ENCODE results near the gene DGCR2. TPM values are rescaled to one million over a fixed set of nuclear protein-coding genes. Genes with fewer than 3 reads are reported as not detected.

Gene DGCR2
- total and polyA plus RNA-seq, 2 of the 8 experiments (the other 6 are each of a cell fraction or from before 2014, with no cell fraction given): 42.3 to 62.2 TPM

DNA sequence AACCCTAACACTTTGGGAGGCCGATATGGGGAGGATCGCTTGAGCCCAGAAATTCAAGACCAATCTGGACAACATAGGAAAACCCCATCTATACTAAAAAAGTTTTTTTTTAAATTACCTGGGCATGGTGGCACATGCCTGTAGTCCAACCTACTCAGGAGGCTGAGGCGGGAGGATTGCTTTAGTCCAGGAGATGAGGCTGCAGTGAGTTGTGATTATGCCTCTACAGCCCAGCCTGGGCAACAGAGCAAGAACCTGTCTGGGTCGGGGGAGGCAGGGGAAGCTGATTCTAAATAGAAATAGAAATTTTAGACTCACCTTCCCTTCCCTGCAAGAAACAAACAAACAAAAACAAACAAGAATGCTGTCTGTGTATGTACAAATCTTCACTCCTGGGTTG lies 133.3 kb downstream of the DGCR2 start:
- TF ChIP-seq BRCA1 (IDR thresholded peaks at IDR 0.05; ENCODE audit: low read depth, low read length): no peak
- H2BK15ac ChIP-seq (ENCODE audit: low read length): no peak overlapping the region
- no peak overlapping the region for H4K5ac ChIP-seq (ENCODE audit: insufficient read length, low read depth, low read length)
- H3K79me1 ChIP-seq (ENCODE audit: low read depth, low read length): no peaks in the 10 kb centered on the region
- no peaks in the 10 kb centered on the region for H3K27me3 ChIP-seq (replicated peaks in 1 of 4; ENCODE audit: control insufficient read depth in 3 of 4, extremely low read depth in 1 of 4, insufficient read depth in 3 of 4, low read length in 3 of 4)
- DNase-seq (ENCODE audit: low read depth in 1 of 2, low spot score in 2 of 2): no peak
- no peaks in the 10 kb centered on the region for H3K23me2 ChIP-seq (ENCODE audit: low read depth, low read length)
- H3K36me3 ChIP-seq (ENCODE audit: control insufficient read depth in 2 of 4, insufficient read depth in 4 of 4, low read length in 3 of 4): no peaks in the 10 kb centered on the region
- H3K4me2 ChIP-seq (ENCODE audit: insufficient read depth in 1 of 2, low read depth in 2 of 2, low read length in 2 of 2): no peak overlapping the region
- peaks cover 0 to 2% of the 10 kb centered on the region in 2 experiments for H4K20me1 ChIP-seq (replicated peaks in 1 of 2; ENCODE audit: control insufficient read depth in 1 of 2, insufficient read depth in 2 of 2, low read length in 2 of 2)
- ChIA-PET CTCF (ENCODE audit: partially characterized antibody) (interaction anchor here (0.6 to 3.6 kb wide), 6 partner anchors 9 to 1950 kb away, joined by 3 to 14 read pairs (median 4); no protein-coding TSS in a partner anchor), POLR2A (ENCODE audit: partially characterized antibody) (interaction anchor here (0.6 kb wide), 1 partner anchor 181 kb away, joined by 3 read pairs; no protein-coding TSS in a partner anchor)
- no peak overlapping the region for H4K8ac ChIP-seq (ENCODE audit: extremely low read depth, insufficient read depth, low read length)
- no peak overlapping the region for H2BK5ac ChIP-seq (ENCODE audit: low read depth, low read length)
- H3K79me2 ChIP-seq (ENCODE audit: control insufficient read depth in 1 of 2, insufficient read depth in 2 of 2, low read length in 2 of 2): no peaks in the 10 kb centered on the region
- no peak overlapping the region for H2BK120ac ChIP-seq (replicated peaks; ENCODE audit: low read depth, low read length)
- no peak overlapping the region for H3K9ac ChIP-seq (replicated peaks in 1 of 4; ENCODE audit: extremely low read depth in 1 of 4, low read depth in 3 of 4, low read length in 3 of 4)
- no peaks in the 10 kb centered on the region for H3K4me1 ChIP-seq (replicated peaks in 1 of 4; ENCODE audit: control insufficient read depth in 3 of 4, insufficient read depth in 4 of 4, low read length in 3 of 4)
- H3K18ac ChIP-seq (ENCODE audit: extremely low read depth, low read length): no peak overlapping the region
- FAIRE-seq: no peak
- no peak overlapping the region for H4K91ac ChIP-seq (replicated peaks; ENCODE audit: insufficient read length, low read length)
- no peak overlapping the region for H3K27ac ChIP-seq (ENCODE audit: low read depth, low read length)
- H3K23ac ChIP-seq (ENCODE audit: insufficient read length): no peak overlapping the region
- 88% methylated on average over 4 of the region's 4 CpGs; no CpG with 5 or more reads in 1 of the 2 experiments for WGBS, 2 experiments (ENCODE audit: extremely low coverage in 1 of 2, insufficient coverage in 1 of 2, insufficient read length in 1 of 2, insufficient replicate concordance in 2 of 2, low coverage in 1 of 2, low lambda C conversion rate in 2 of 2, missing lambda C conversion rate in 1 of 2)
- no peak overlapping the region for H3K4me3 ChIP-seq (ENCODE audit: extremely low read depth in 1 of 4, insufficient read depth in 2 of 4, low read depth in 3 of 4, low read length in 4 of 4)
- no peak overlapping the region for H2AK5ac ChIP-seq (ENCODE audit: low read depth, low read length)
- H3K9me3 ChIP-seq (ENCODE audit: insufficient read depth in 2 of 2, low read depth in 1 of 2, low read length in 1 of 2): no peaks in the 10 kb centered on the region
- no peak overlapping the region for H3K56ac ChIP-seq (replicated peaks; ENCODE audit: insufficient read length, low read depth, low read length)
- H2BK12ac ChIP-seq (ENCODE audit: low read depth, low read length): no peak overlapping the region
- H2BK20ac ChIP-seq (ENCODE audit: low read length): no peak overlapping the region
- H3K4ac ChIP-seq (replicated peaks; ENCODE audit: insufficient read length, low read depth, low read length): no peak overlapping the region
- no peak overlapping the region for H3K14ac ChIP-seq (ENCODE audit: insufficient read length)
- no peak overlapping the region for H2AFZ ChIP-seq (ENCODE audit: low read length)

Measured in H1 (cell line).